Stimulated activated CD8-positive, alpha-beta memory T cell treated with anti-CD3 and anti-CD28 coated beads, Interleukin-2, amount 100 ng/mL, for 48 hours (primary cell): Measurements from ENCODE around the gene ASCC1.
A peak's percentile ranks its signal among the peaks of the same experiment; 100 is the strongest.

Experiments used
- DNase-seq, 2 donors: peaks; one replicate each; pipeline ENCODE4 v3.0.0-alpha.2; 2020; ENCODE audit warnings: low read depth in 2 of 2

ASCC1 gene

DNA sequence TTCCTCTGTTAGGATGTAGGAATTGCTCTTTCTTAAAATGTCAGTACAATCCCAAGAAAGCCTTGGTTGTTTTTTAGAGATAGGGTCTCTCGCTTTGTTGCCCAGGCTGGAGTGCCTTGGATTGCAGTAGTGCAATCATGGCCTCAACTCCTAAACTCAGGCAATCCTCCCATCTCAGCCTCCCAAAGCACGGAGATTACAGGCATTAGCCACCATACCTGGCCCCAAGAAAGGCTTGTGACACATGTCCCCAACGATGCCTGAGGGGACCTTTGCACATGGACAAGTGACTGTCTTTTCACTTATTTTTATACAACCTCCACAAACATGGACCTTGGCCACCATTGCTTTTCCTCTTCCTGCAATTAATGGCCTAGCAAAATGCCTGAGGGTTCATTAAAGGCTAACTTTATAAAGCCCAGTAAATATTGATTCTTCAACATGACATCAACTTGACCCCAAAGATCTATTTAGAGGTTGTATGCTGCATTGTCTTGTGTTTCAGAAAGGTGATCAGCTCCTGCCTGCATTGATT is 117.7 kb downstream of the ASCC1 start:
- DNase-seq = no peak

DNA sequence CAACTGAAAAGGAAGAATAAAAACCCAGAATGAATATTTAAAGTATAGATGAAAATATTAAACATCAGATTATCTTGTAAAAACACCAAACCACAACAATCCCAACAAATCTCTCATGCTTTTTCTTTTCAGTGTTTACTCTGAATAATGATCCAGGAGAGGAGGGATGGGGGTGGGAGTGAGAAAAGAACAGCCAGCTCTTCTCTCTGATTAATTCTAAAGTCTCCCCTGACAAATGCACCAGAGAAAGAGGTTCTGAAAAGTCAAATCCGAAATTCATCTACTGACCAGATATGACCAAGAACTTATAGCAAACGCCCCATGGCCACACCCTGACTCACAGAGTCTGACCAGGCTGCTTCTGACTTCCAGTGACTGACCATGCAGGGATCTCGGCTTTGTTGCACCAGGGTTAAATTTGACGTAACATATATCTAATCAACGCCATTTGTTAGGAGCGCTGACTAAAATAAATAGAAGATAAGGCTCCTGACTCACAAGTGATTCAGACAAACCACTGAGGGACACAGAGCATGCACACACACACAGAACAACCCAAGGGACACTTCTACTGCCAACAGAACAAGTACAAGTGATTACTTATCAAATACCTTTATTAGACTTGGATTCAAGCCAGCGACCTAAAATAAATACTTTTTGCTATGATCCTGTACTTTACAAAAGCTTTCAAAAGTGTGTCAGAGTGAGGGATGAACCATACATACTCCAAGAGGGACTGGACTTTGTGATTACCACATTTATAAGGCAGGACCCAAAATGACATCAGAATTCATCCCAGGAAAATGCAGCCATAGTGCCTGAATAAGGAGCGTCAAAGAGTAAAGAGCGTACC is 118.4 kb downstream of the ASCC1 start:
- DNase-seq = no peak

DNA sequence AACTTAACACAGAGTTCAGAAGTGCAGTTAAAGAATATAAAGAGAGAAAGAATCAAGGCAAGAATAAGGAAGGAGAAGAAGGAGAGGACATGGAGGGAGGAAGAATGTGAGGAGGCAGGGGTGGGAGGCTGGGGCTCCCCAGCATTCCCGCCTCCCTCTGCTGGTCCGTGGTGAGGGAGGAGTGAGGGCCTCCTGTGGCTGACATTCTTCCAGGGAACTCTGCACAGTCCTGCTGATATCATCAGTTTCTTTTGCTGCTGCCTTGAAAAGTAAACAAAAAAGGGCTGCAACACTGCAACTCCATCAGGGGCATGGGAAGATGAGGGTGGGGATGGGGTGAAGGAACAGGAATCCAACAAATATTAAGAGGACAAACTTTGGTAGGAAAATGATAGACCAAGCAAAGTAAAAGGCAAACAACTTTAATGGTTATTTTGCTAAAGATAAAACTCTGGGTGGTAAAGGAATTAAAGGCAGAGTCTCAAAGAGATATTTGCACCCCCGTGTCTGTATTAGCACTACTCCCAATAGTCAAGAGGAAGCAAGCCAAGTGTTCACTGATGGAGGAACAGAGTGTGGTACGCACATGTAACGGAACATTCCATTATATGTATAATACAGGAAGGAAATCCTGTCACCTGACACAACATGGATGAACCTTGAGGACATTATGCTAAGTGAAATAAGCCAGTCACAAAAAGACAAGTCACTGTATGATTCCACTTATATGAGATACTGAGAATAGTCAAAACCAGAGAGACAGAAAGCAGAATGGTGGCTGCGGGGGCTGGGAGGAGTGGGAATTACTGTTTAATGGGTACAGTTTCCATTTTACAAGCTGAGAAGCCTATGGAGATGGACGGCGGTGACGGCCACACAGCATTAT is 119.7 kb downstream of the ASCC1 start:
- DNase-seq = no peak

DNA sequence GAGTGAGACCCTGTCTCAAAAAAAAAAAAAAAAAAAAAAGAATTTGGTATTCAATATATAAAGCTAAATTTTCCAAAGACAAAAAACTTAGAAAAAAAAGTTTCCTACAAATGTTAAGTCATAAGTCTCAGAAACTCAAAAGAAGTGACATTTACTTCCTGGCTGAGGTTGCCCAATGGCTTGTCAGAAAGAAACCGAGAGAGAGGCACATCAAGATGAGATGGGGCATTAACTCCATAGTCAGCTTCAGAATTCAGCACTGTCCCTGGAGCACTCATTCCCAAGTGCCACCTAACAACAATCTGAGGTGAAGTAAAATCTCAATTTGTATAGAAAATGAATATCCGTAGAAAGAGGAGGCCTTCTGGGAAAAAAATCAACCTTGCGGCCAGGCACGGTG is 120.9 kb downstream of the ASCC1 start:
- DNase-seq = no peak

DNA sequence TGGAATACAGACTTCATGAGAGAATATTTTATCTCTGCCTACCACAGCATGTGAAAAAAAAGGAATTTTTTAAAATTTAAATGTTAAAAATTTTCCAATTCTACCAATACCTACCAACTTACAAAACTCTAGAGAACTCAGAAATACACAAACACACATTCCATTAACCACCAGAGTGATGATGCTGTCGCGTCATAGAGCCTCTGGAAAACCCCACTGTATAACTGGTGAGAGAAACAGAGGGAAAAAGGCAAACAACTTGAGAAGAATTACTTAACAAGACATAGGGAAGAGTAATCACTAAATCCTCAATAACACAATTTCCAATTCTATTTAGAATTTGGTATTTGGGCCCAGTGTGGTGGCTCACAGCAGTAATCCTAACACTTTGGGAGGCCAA is 121.5 kb downstream of the ASCC1 start:
- DNase-seq = no peak

DNA sequence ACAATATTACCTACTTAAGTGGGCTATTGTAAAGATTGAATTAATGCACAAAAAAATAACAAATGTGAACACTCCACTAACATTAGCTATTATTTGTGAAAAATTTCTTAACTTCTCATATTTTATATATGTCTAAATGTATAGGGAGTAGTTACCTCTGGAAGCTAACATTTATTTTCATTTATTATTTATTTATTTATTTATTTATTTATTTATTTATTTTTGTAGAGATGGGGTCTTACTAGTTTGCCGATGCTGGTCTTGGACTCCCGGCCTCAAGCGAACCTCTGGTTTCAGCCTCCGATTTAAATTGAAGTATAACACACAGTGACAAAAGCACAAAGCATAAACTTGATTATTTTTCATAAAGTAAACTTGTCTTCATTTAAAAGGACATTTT is 122.6 kb downstream of the ASCC1 start:
- DNase-seq = no peak

DNA sequence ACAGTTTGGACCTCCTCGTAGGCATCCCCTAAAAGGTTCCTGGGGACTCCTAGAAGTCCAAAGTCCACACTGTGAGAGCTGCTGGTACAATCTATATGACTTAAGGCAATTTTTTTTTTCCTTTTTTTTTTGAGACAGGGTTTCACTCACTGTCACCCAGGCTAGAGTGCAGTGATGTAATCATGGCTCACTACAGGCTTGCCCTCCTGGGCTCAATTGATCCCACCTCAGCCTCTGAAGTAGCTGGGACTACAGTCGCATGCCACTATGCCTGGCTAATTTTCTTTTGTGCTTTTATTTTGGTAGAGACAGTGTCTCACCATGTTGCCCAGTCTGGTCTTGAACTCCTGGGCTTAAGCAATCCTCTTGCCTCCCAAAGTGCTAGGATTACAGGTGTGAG is 123.1 kb downstream of the ASCC1 start:
- no peak for DNase-seq

DNA sequence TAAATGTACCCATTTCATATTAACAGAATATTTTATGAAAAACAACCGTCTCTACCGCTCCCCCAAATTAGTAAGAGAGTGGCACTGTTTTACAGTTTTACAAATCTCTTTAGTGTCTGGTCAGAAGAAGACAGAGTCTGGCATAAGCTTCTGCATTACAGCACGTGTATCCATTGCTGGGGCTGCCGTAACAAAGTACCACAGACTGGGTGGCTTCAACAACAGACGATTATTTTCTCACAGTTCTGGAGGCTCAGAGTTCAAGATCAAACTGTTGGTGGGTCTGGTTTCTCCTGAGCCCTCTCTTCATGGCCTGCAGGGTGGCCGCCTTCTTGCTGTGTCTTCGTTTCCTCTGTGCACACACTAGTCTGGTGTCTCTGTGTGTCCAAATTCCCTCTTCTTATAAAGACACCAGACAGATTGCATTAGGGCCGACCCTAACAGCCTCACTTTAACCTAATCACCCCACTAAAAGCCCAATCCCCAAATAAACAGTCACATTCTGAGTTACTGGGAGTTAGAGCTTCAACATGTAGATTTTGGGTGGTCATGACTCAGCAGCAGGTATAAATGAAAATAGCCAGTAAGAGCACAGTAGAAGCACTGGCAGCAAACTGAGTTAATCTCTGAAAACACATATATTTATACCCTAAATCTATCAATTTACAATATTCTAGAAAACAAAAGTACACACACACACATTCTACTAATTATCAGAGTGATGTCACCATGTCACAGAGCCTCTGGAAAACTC is 123.7 kb downstream of the ASCC1 start:
- no peak for DNase-seq

DNA sequence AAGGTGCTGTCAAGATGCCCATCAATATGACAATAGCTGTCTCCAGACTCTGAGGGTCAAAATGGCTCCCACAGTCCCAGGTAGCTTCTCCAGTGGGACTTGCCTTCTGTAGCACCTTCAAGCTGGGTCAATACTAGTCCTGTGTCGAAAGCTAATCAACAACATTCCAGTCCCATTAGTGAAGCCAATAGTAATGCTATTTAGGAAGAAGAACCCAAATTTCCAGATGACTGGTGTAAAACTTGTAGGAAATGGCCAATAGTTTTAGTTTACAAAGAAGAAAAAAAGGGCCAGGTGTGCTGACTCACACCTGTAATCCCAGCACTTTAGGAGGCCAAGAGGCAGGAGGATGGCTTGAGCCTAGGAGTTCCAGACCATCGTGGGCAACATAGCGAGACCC is 125.8 kb downstream of the ASCC1 start:
- DNase-seq = no peak

DNA sequence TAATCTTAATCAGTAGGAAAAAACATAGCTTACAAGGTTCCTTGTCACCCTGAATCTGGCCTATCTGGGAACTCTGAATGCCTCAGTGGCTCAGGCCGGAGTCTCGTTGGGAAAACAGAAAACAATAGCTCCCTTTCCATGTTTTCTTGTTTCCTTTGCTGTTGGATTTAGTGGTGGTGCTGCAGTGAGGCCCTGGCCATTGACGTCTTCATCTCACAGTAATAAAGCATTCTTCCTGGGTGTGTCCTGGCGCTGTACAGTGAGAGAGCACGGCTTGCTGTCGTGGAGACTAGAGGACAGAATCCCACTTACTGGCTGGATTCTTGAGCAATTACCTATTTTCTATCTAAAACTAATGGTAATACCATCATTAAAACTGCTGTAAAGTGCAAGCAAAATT is 126.5 kb downstream of the ASCC1 start:
- no peak for DNase-seq

DNA sequence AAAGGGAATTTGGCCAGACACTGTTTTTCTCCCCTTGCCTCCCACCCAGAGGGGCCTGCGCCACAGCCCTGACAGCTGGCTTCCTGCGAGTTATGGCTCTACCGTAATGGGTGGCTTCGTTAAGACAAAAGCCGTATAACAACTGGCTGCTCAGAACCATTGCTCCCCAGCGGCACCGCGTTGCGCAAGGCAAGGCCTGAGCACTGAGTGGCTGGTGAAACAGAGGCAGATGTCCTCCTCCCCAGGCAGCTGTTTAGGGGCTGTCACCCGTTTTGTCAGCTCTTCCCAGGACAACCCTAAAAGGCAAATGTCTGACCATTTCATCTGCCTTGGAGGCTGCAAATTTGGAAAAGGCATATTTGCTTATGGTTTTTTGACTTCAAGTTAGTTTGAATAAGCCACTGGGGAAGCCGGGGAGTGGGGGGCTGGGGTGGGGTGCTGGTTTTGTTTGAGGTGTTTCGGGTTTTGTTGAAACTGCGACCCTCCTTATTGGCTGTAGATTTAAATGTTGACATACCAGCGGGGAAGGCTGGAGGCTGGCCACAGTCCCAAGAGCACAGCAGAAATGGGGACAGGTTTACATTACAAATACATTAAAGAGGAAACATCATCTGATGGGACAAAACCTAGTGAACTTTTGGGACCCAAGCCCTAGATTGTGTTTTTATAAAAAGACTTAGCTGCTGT is 127.0 kb downstream of the ASCC1 start:
- peak in 1 of 2 donors; percentile 52 for DNase-seq

DNA sequence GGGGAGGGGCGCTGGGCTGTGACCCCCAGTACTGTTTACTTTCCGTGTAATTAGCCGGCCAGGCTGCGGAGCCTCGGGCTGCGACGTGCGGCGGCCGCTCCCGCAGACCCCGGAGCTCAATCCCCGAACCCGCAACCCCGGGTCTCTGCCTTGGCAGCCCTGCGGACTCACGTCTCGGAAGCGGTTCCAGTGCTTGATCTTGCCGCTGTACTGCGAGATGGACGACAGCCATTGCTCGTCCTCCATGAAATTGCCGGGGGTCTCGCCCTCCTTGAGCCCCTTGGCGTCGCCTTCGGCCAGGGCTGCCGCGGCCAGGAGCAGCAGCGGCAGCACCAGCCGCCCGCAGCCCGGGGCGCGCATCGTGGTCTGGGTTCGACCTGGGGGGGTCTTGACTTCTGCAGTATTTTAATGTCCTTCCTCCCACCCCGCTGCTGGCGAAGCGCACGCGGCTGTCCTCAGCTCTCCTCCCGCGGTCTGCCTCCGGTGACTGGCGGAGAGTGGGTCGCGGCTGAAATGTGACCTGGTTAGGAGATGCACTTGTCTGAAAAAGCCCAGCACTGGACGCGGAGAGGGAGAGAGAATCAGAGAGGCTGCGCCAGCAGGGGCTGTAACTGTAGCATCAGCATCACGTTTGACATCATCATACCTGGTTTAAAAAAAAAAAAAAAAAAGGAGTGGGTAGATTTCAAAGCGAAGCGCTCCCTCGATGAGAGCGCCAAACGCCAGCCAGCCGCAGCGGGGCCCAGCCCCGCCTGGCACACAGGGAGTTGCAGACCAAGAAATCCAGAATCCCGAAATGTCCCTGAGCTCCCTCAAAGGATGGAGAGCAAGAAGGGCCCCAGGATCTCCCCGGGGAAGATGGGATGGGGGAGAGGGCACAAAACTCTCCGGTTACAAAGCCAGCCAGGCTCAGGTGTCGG is 127.8 kb downstream of the ASCC1 start, which contains the start of gene SPOCK2:
SPOCK2 (minus strand) TSS at position 583 of the 920 bp plus-strand sequence; CDS start at position 360, 223 bp downstream.
- peak in 1 of 2 donors; percentile 45 for DNase-seq

DNA sequence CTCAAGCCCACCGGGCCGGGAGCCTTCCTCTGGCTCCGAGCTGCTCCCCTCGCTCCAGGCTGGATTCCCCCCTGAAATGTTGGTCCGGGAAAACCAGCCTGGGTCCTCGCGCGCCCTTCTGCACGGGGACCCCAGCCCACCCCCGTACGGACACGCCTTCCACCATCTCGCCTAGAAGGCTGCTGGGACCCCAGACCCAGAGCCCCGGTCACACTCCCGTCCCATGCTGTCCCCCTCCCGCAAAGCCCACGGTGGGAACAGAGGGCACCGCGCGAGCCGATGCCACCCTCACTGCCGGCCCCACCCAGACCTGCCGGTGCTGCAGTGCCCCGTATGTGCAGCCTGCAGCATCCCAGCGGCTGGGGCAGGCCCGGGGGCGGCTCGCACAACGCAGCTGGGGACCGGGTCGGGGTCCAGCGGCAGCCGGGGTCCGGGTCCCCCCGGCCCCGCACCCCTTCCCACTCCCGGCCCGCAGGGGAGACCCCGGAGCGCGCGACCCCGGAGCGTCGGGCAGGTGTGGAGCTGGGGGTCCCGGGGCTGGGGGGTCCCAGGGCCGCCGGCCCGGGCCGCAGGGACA is 128.6 kb downstream of the ASCC1 start:
- DNase-seq = no peak

DNA sequence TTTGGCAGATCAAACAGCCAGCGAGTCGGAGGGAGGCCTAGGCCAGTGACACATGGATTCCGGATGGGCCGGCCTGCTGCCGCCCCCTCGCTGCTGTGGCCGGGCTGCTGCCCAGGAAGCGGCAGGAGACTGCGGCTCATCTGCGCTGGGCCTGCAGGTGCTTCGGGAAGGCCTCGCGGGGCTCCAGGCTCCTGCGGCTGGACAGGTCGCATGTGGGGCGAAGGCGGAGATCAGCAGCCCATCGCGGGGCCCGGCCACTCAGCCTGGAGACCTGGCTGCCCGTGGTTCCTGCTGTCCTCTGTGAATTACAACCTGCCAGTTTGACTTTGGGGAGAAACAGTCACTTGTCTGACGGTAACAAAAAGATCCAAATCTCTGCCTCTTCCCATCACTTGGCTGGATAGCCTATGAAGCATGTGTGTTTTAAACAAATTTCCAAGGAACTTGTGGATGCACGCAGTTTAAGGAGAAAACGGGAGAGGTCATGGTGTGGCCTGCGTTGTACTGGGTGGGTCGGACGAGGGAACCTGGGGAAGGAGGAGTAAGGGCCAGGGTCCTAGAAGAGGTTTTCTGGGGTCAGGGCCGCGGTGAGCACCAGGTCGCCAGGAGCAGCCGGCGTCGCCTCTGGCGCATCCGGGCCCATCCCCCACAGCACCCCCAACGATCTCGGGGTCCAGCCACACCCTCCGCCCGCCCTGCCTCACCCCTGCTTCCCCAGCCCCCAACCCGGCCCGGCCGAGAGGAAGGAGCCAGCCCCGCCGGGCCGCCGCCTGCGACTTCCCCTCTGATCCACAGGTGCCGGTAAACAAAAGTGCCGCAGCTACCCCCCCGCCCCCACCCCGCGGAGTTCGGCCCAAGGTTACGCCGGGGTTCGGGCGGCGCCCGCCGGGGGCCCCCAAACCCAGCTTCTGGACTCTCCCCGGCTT is 129.3 kb downstream of the ASCC1 start:
- peak in 1 of 2 donors; percentile 46 for DNase-seq

DNA sequence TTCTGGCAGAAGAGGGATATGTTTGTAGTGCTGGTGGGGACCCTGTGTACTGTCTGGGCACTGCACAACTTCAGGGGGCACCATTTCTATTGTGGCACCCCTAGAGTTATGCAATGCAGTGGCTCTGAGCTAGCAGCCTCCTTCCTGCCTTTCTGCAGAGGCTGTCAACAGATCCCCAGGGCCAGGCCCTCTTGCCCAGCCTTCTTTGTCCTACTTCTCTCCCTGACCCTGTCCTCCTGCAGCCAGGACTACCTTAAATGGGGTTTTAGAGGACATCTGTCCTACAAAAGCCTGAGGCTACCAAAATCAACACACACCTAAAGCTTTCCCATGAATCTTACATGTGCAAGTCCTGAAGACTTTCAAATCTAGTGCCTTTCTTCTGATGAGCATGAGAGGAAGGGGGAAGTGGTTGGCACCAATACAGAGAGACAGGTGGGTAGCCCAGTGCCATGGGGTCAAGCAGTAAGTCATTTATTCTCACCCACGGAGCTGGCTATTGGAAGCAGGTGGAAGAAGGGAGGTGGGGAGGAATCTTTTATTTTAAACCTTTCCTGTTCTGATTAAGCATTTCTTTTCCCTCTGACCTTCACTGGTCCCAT is 130.1 kb downstream of the ASCC1 start:
- no peak for DNase-seq

DNA sequence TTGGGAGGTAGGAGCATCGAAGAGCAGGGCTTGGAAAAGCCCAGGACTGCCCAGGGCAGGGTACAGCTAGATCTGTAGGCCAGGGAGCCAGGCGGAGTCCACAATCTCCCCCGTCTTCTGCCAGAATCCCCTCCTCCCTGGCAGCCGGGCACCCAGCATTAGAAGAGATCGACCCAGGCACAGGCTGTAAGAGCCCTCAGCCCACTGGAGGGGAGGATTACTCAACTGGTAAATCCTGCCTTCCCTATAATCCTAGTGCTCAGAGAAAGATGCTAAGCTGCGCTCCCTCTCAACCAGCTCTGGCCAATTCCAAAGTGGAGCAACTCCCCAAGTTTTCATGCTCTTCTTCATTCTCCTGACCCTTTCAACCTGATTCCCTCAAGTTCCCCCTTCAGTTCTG is 130.9 kb downstream of the ASCC1 start:
- no peak for DNase-seq

DNA sequence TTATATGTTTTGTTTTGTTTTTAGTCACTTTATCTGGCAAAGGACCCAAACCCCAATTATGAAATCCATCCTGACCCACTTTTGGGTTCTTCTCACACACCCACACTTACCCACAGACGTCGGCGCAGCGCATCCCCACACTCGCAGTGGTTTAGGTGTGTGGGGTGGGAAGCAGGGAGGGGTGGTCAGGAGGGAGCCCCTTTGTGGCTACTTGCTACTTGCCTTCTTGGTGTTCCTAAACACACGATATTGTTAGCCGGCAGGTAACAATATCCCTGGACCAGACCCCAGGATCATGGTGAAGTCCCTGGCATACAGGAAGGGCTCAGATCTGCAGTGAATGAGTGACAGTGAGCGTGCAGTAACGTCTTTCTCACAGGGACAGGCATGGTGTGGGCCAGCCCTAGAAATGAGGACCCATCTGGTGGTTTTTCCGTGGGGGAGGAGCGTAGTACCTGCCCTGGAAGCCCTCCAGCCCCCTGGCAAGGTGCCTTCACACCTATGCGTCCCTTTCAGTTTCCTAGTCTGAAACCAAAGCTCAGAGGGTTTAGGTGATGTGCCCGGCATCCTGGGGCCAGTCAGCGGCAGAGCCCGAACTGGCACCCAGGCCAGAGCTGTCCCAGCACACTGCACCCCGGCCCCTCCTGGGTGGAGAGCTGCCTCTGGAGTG is 132.2 kb downstream of the ASCC1 start:
- DNase-seq = peak; percentile 37 to 46
